SU-DHL-6 (cell line): ENCODE measurements around the gene TIMP1.

Experiments
- CTCF ChIP-seq: fragments of 200-600 bp; sonication (generic); IDR thresholded peaks from one replicate; pipeline ENCODE4 v1.5.1; 2017; ENCODE audit warnings: antibody characterized with exemption, mild to moderate bottlenecking, low read length, moderate library complexity; ENCODE audit not compliant: insufficient read depth, poor library complexity, severe bottlenecking
- EZH2phosphoT487 ChIP-seq: fragments of 200-600 bp; sonication (generic), shearing (Covaris generic); conservative IDR thresholded peaks from 2 replicates; pipeline ENCODE4 v1.6.1; 2018; ENCODE audit warnings: mild to moderate bottlenecking, antibody characterized with exemption, low read length, moderate library complexity, mixed read lengths

DNA sequence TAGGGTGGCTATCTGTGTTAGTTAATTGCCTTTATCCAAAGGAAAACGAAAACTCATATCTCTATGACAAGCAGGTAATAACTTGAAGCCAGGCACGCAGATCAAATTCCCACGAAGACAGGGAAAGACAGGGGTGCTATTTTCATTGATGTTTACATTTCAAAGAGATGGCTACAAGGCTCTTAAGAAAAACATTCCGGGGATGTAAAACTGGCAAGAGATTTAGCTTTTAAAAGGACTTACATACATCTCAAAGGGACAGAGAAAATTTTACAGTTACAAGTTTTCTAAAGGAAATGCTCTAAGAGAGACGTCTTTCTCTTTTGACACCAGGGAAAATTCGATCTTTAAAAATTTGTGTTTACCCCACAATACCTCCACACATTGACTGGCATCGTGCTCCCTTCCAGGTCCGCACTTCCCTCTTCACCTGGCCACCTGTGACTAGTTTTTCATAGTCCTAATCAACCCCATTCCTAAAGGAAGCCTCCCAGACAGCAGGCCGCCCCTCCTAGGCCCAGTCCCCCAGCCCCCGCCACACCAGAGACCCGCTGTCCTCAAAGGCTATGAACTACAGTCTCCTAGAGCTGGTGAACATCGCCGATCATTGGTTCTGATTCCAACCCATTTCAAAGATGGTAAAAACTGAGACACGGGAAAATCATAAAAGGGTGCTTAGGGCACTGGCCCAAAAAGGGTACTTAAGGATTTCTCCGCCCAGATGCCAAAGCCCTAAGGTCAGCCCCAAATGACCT lies 21.9 kb upstream of the TIMP1 start:
- TF ChIP-seq CTCF = no peak
- no peak for TF ChIP-seq EZH2phosphoT487
